ENCODE data around the gene GRK3. TPM values are rescaled to one million over a fixed set of nuclear protein-coding genes. Genes with fewer than 3 reads are reported as not detected.

The GRK3 gene
- total and polyA plus RNA-seq, 2 donors (not counting 3 experiments of a cell fraction or from before 2014, with no cell fraction given): 0.68 to 4.4 TPM

- FAIRE-seq: no peak
- no peak overlapping the region for H3K9ac ChIP-seq (replicated peaks; ENCODE audit: extremely low read depth, insufficient read depth, low read length)
- H3K27ac ChIP-seq (ENCODE audit: insufficient read depth, low read depth, low read length): no peak overlapping the region
- H3K9me1 ChIP-seq (replicated peaks; ENCODE audit: control insufficient read depth, extremely low read depth, insufficient read depth, low read length): no peaks in the 10 kb centered on the region
- H3K36me3 ChIP-seq (ENCODE audit: control insufficient read depth in 2 of 2, extremely low read depth in 1 of 2, insufficient read depth in 2 of 2, low read length in 2 of 2): no peaks in the 10 kb centered on the region
- BruUV-seq (replicated peaks): no TSS peak
- H2AFZ ChIP-seq (ENCODE audit: low read depth, low read length): no peak overlapping the region
- intact Hi-C loops (cut with micrococcal nuclease): no loop called here
- H4K20me1 ChIP-seq (replicated peaks; ENCODE audit: control insufficient read depth, extremely low read depth, insufficient read depth, low read length): no peaks in the 10 kb centered on the region
- H3K79me2 ChIP-seq (ENCODE audit: control insufficient read depth, insufficient read depth, low read length): no peaks in the 10 kb centered on the region
- no peaks in the 10 kb centered on the region for H3K9me3 ChIP-seq (replicated peaks; ENCODE audit: control insufficient read depth, insufficient read depth, low read length)
- H3K27me3 ChIP-seq (ENCODE audit: control insufficient read depth in 2 of 2, insufficient read depth in 2 of 2, low read length in 2 of 2): no peaks in the 10 kb centered on the region
- DNase-seq (ENCODE audit: low read depth, low spot score): no peak
- dilution Hi-C loops (cut with MboI; ENCODE audit: extremely low pct_ligation_motif_present, low sequenced_read_pairs): no loop called here
- no peak overlapping the region for H3K4me3 ChIP-seq (replicated peaks in 1 of 3; ENCODE audit: insufficient read depth in 1 of 3, low read depth in 1 of 3, low read length in 3 of 3)
- ChIA-PET CTCF (interaction anchor here (0.9 to 2.3 kb wide), 3 partner anchors 9 to 235 kb away, joined by 3 to 8 read pairs (median 3); no protein-coding TSS in a partner anchor), POLR2A (no interaction called here)
- no peak overlapping the region for H3K4me2 ChIP-seq (ENCODE audit: insufficient read depth, low read length)
- H3K4me1 ChIP-seq (ENCODE audit: control insufficient read depth, extremely low read depth, insufficient read depth, low read length): no peaks in the 10 kb centered on the region
- TF ChIP-seq MYC (IDR thresholded peaks at IDR 0.05; ENCODE audit: low read depth, low read length) (no peak), CTCF (IDR thresholded peaks at IDR 0.05; ENCODE audit: extremely low read depth in 1 of 2, insufficient read depth in 1 of 2, low read depth in 1 of 2, low read length in 2 of 2) (no peak), POLR2A (IDR thresholded peaks at IDR 0.05; ENCODE audit: low read depth, low read length) (no peak), FOS (IDR thresholded peaks at IDR 0.05; ENCODE audit: borderline replicate concordance, insufficient read depth, low read length) (no peak), MAX (IDR thresholded peaks at IDR 0.05; ENCODE audit: insufficient read depth, insufficient read length) (no peak), GATA2 (IDR thresholded peaks at IDR 0.05; ENCODE audit: insufficient read depth, insufficient read length, low read depth, low read length) (no peak), POLR2AphosphoS5 (IDR thresholded peaks at IDR 0.05; ENCODE audit: insufficient read depth, low read depth, low read length) (no peak), JUN (IDR thresholded peaks at IDR 0.05; ENCODE audit: borderline replicate concordance, insufficient read depth, insufficient read length, low read depth) (no peak), EZH2 (IDR thresholded peaks at IDR 0.05; ENCODE audit: borderline replicate concordance, low read depth, low read length, severe bottlenecking) (no peak)
These were observed 132.7 kb downstream of the GRK3 start for GRCh38 chr22:25697181-25697664.
